Upper lobe of left lung (tissue), 4 donors: ENCODE data around the gene CHD5.

Experiments used
- CTCF ChIP-seq, 6 experiments: fragments of 450-650 bp in 4 of 6; fragments of 200-600 bp in 2 of 6; sonication (generic) in 2 of 6; IDR thresholded peaks; one replicate each; pipeline ENCODE4 v1.5.1; 2016 to 2019; ENCODE audit warnings: antibody characterized with exemption in 6 of 6
- EP300 ChIP-seq, 4 donors: sonication (generic); formaldehyde crosslinking; IDR thresholded peaks; one replicate each; pipeline ENCODE4 v1.5.1; 2017; ENCODE audit warnings: antibody characterized with exemption in 4 of 4, control low read depth in 2 of 4
- POLR2A ChIP-seq, 4 donors: fragments of 450-650 bp; IDR thresholded peaks; one replicate each; pipeline ENCODE4 v1.5.1; 2016 to 2017; ENCODE audit warnings: antibody characterized with exemption in 4 of 4, mild to moderate bottlenecking in 2 of 4

GRCh38 chr1:6143395-6143794 lies 36.7 kb downstream of the CHD5 start:
- no peak for TF ChIP-seq CTCF (IDR thresholded peaks at IDR 0.05)
- no peak for TF ChIP-seq EP300 (IDR thresholded peaks at IDR 0.05)
- no peak for TF ChIP-seq POLR2A (IDR thresholded peaks at IDR 0.05)
